K562 (cell line): Measurements from ENCODE around the gene GNAZ. TPM values are rescaled to one million over a fixed set of nuclear protein-coding genes. Genes with fewer than 3 reads are reported as not detected.

ENCODE experiments used
- ATAC-seq: fragments of 200-7000 bp; cut with Tn5 transposase; 3 replicates; pipeline ENCODE4 v1.9.1; 2020; ENCODE audit warnings: moderate library complexity
- BruUV-seq: library from RNA; stranded (reverse); fragments of 400-500 nt; replicated peaks from 2 replicates; lab custom pipeline; 2021; lab: Mats Ljungman, UMichigan
- CTCF ChIA-PET: fragments of 300-600 bp; formaldehyde crosslinking; extraction: SDS; loops from one replicate; lab custom pipeline; 2021; ENCODE audit warnings: low intra/inter-chr PET ratio; lab: Yijun Ruan, JAX
- POLR2A ChIA-PET: fragments of 300-600, 350-650 bp; sonication (Branson Sonifier 250); formaldehyde crosslinking; extraction: SDS; loops from one replicate; lab custom pipeline; 2021; ENCODE audit warnings: antibody characterized with exemption, inconsistent platforms; lab: Yijun Ruan, JAX
- DNase-seq, 4 experiments: peaks; one replicate each; pipeline versions ENCODE4 v3.0.0 to v3.0.0-alpha.2; 2011 to 2018; ENCODE audit warnings: low spot score in 3 of 4, mixed read lengths in 3 of 4; ENCODE audit errors: extremely low read depth in 1 of 4
- FAIRE-seq: peaks from 2 replicates; lab custom pipeline; 2011; peaks lifted over from hg19 to GRCh38; lab: Jason Lieb, UNC
- H2AFZ ChIP-seq: 2 replicates; pipeline ENCODE4 v1.6.0; 2011; ENCODE audit warnings: low read depth, low read length, control low read depth, inconsistent platforms
- H3K27ac ChIP-seq: fragments of 200-600 bp; 3 replicates; pipeline ENCODE4 v1.8.0; 2011; ENCODE audit warnings: low read depth, mild to moderate bottlenecking, control low read depth, inconsistent platforms, low read length, moderate library complexity, mixed read lengths; ENCODE audit errors: extremely low read depth
- H3K27me3 ChIP-seq, 2 experiments: fragments of 300-600 bp in 1 of 2; 2 replicates in 1 of 2; 3 replicates in 1 of 2; pipeline versions ENCODE4 v1.6.0 to v1.8.0; 2011; ENCODE audit warnings: inconsistent platforms in 2 of 2, low read length in 2 of 2, mild to moderate bottlenecking in 1 of 2, mixed read lengths in 1 of 2, moderate library complexity in 1 of 2; ENCODE audit not compliant: control insufficient read depth in 2 of 2, insufficient read depth in 2 of 2
- H3K36me3 ChIP-seq: fragments of 300-600 bp; 3 replicates; pipeline ENCODE4 v1.8.0; 2011; ENCODE audit warnings: mild to moderate bottlenecking, low read length, inconsistent platforms; ENCODE audit not compliant: control insufficient read depth, insufficient read depth
- H3K4me1 ChIP-seq, 2 experiments: fragments of 200-600 bp in 1 of 2; replicated peaks in 1 of 2; 2 replicates in 1 of 2; 3 replicates in 1 of 2; pipeline versions ENCODE4 v1.5.1 to v1.8.0; 2011; ENCODE audit warnings: inconsistent platforms in 2 of 2, low read length in 2 of 2, mild to moderate bottlenecking in 1 of 2, mixed read lengths in 1 of 2, moderate library complexity in 1 of 2; ENCODE audit not compliant: control insufficient read depth in 2 of 2, insufficient read depth in 2 of 2
- H3K4me2 ChIP-seq: 2 replicates; pipeline ENCODE4 v1.6.1; 2011; ENCODE audit warnings: low read length, control low read depth, inconsistent platforms, mixed read lengths; ENCODE audit not compliant: insufficient read depth
- H3K4me3 ChIP-seq: fragments of 200-600 bp; sonication (generic), shearing (Covaris generic); 2 replicates; pipeline ENCODE4 v1.5.1; 2016; ENCODE audit warnings: control low read depth, inconsistent platforms
- H3K79me2 ChIP-seq: fragments of 200-600 bp; 3 replicates; pipeline ENCODE4 v1.8.0; 2011; ENCODE audit warnings: low read length, inconsistent platforms; ENCODE audit not compliant: control insufficient read depth, insufficient read depth
- H3K9ac ChIP-seq, 2 experiments: 2 replicates each; pipeline versions ENCODE4 v1.6.0 to v1.6.1; 2011; ENCODE audit warnings: low read depth in 2 of 2, low read length in 2 of 2, control low read depth in 1 of 2, inconsistent platforms in 1 of 2, mild to moderate bottlenecking in 1 of 2, mixed read lengths in 1 of 2; ENCODE audit not compliant: insufficient read depth in 1 of 2
- H3K9me1 ChIP-seq: one replicate; pipeline ENCODE4 v1.6.0; 2011; ENCODE audit warnings: inconsistent platforms, mild to moderate bottlenecking, low read length, moderate library complexity; ENCODE audit not compliant: control insufficient read depth, insufficient read depth
- H3K9me3 ChIP-seq: replicated peaks from 2 replicates; pipeline ENCODE4 v1.5.1; 2011; ENCODE audit warnings: low read depth, low read length, inconsistent platforms; ENCODE audit not compliant: control insufficient read depth, insufficient read depth
- H4K20me1 ChIP-seq: replicated peaks from 2 replicates; pipeline ENCODE4 v1.6.1; 2011; ENCODE audit warnings: low read length, inconsistent platforms, mixed read lengths; ENCODE audit not compliant: control insufficient read depth, insufficient read depth
- E2F3 ChIP-seq: fragments of 250-450 bp; sonication (Bioruptor Pico); IDR thresholded peaks from 2 replicates; pipeline ENCODE4 v1.4.0; 2020; ENCODE audit warnings: mild to moderate bottlenecking
- MAZ ChIP-seq, 2 experiments: fragments of 450-650 bp in 1 of 2; sonication (generic) in 1 of 2; formaldehyde crosslinking; IDR thresholded peaks in 1 of 2; conservative IDR thresholded peaks in 1 of 2; 2 replicates each; pipeline versions ENCODE4 v1.4.0 to v1.5.0; 2020; ENCODE audit warnings: mild to moderate bottlenecking in 1 of 2, missing genetic modification reagents in 1 of 2
- WGBS: fragments of 100-300 bp; shearing (Covaris generic); methylation state at CpG from one replicate; pipeline ENCODE4 v1.1.6; 2016; ENCODE audit warnings: low coverage, mixed read lengths; ENCODE audit not compliant: insufficient coverage; ENCODE audit errors: missing lambda C conversion rate; 5-methylcytosine and 5-hydroxymethylcytosine counted together
- in situ Hi-C: fragments of 300-500 bp; cut with MboI; formaldehyde crosslinking; loops from 4 replicates; pipeline ENCODE4 v1.15.0; 2018; ENCODE audit warnings: inconsistent platforms, mixed read lengths
- intact Hi-C: fragments of 100-400 bp; cut with micrococcal nuclease; formaldehyde crosslinking; loops from 2 replicates; pipeline ENCODE4 v1.14.2; 2022
- polyA plus RNA-seq, 8 experiments: library from polyadenylated mRNA; depleted of rRNA in 4 of 8; stranded (reverse) in 5 of 8; unstranded in 3 of 8; fragments of >200 nt; fragmentation: Nextera tagmentation in 2 of 8; fragmentation: Illumina TruSeq in 1 of 8; extraction: Ambion mirVana in 2 of 8; extraction: Trizol in 1 of 8; gene quantifications; 2 replicates each; pipeline versions ENCODE4 v1.2.1 to v1.2.3, GENCODE V29; 2011 to 2014; ENCODE audit warnings: inconsistent platforms in 1 of 8, missing spikeins in 1 of 8
- total RNA-seq, 7 experiments: library from RNA; depleted of rRNA in 6 of 7; stranded (reverse); fragments of >200 nt in 6 of 7; fragmentation: Illumina TruSeq in 2 of 7; extraction: Trizol in 2 of 7; gene quantifications; 2 replicates each; pipeline versions ENCODE4 v1.2.1 to v1.2.3, GENCODE V29; 2011 to 2021; ENCODE audit warnings: low replicate concordance in 1 of 7
- TF ChIP-seq, protein P1 (sequence below): fragments of 200-600 bp; sonication (generic); IDR thresholded peaks from one replicate; pipeline ENCODE4 v1.6.1; 2012; ENCODE audit warnings: mild to moderate bottlenecking, low read depth, low read length, inconsistent platforms
- TF ChIP-seq, protein P2 (sequence below), 2 experiments: IDR thresholded peaks; 2 replicates each; pipeline ENCODE4 v1.6.1; 2012; ENCODE audit warnings: improper control_type of control experiment in 2 of 2, low read depth in 2 of 2, low read length in 2 of 2, borderline replicate concordance in 1 of 2
- TF ChIP-seq, protein P3 (sequence below): sonication (generic); formaldehyde crosslinking; IDR thresholded peaks from 2 replicates; pipeline ENCODE4 v1.8.0; 2022; ENCODE audit warnings: mild to moderate bottlenecking, missing genetic modification reagents

GNAZ gene
- total and polyA plus RNA-seq, 9 of the 15 experiments (the other 6 are each of a cell fraction or from before 2014, with no cell fraction given): 0.04 to 0.22 (median 0.13) TPM; not detected in 3

DNA sequence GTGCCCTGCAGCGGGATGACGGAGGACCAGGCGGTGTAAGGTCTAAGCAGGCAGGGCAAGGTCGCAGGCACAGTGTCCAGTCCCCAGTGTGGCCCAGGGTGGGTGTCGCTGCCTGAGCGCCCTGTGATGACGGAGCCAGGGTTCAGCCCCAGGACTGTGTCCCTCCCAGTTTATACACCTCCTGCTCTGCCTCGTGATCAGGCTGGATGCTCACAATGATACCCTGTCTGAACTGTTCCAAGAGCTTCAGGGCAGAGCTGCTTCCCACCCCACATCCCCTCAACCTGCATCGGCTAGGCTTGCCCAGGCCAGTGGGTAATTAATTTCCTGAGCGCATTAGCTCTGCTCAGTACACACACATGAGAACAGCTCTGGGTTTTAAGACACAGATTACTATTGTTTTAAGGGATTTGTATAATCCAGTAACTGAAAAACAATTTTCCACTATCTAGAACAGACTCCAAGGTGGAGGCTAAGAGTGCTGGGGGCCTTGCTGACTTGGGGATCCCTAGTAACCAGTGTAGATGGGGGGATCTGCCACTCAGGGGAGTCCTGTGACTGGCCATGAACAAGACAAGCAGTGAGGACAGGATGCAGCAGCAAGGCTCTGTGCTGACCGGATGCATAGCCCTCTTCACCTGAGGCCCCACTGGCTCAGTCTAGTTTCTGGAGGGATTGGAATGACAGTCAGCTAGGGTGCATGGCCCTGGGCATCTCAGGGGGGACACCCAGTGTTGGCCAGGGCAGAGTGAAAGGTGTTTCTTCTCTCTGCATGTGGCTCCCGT lies 34.1 kb downstream of the GNAZ start:
- ATAC-seq: peak; percentile 19
- Histone ChIP-seq H4K20me1 (peaks cover 99% of the 10 kb centered on the region), H3K4me2 (no peak overlapping the region), H3K4me1 (peaks cover 0 to 45% of the 10 kb centered on the region in 2 experiments; a peak in 3 of 5 replicates), H3K9ac (peak overlapping the region in 1 of 2 experiments; percentile 46; a peak in 2 of 4 replicates), H3K27me3 (peaks cover 86 to 100% of the 10 kb centered on the region in 2 experiments), H2AFZ (no peak overlapping the region), H3K36me3 (no peaks in the 10 kb centered on the region), H3K79me2 (no peaks in the 10 kb centered on the region), H3K9me3 (no peaks in the 10 kb centered on the region), H3K4me3 (no peak overlapping the region), H3K9me1 (peaks cover 11% of the 10 kb centered on the region), H3K27ac (no peak overlapping the region)
- no TSS peak for BruUV-seq
- POLR2A ChIA-PET: interaction anchor here (0.6 to 19.9 kb wide), 16 partner anchors 9 to 359 kb away, joined by 3 to 414 read pairs (median 4); partner anchors contain the start of genes BCR and GNAZ
- DNase-seq: peak in 2 of 4 experiments; percentile 57 to 66
- 1% methylated on average over 12 of the region's 12 CpGs for WGBS
- in situ Hi-C loops (no loop called here), intact Hi-C loops (no loop called here)
- no peak for FAIRE-seq
- CTCF ChIA-PET: interaction anchor here (0.6 kb wide), 1 partner anchor 29 kb away, joined by 3 read pairs; no protein-coding TSS in a partner anchor
- TF ChIP-seq, protein P1, sequence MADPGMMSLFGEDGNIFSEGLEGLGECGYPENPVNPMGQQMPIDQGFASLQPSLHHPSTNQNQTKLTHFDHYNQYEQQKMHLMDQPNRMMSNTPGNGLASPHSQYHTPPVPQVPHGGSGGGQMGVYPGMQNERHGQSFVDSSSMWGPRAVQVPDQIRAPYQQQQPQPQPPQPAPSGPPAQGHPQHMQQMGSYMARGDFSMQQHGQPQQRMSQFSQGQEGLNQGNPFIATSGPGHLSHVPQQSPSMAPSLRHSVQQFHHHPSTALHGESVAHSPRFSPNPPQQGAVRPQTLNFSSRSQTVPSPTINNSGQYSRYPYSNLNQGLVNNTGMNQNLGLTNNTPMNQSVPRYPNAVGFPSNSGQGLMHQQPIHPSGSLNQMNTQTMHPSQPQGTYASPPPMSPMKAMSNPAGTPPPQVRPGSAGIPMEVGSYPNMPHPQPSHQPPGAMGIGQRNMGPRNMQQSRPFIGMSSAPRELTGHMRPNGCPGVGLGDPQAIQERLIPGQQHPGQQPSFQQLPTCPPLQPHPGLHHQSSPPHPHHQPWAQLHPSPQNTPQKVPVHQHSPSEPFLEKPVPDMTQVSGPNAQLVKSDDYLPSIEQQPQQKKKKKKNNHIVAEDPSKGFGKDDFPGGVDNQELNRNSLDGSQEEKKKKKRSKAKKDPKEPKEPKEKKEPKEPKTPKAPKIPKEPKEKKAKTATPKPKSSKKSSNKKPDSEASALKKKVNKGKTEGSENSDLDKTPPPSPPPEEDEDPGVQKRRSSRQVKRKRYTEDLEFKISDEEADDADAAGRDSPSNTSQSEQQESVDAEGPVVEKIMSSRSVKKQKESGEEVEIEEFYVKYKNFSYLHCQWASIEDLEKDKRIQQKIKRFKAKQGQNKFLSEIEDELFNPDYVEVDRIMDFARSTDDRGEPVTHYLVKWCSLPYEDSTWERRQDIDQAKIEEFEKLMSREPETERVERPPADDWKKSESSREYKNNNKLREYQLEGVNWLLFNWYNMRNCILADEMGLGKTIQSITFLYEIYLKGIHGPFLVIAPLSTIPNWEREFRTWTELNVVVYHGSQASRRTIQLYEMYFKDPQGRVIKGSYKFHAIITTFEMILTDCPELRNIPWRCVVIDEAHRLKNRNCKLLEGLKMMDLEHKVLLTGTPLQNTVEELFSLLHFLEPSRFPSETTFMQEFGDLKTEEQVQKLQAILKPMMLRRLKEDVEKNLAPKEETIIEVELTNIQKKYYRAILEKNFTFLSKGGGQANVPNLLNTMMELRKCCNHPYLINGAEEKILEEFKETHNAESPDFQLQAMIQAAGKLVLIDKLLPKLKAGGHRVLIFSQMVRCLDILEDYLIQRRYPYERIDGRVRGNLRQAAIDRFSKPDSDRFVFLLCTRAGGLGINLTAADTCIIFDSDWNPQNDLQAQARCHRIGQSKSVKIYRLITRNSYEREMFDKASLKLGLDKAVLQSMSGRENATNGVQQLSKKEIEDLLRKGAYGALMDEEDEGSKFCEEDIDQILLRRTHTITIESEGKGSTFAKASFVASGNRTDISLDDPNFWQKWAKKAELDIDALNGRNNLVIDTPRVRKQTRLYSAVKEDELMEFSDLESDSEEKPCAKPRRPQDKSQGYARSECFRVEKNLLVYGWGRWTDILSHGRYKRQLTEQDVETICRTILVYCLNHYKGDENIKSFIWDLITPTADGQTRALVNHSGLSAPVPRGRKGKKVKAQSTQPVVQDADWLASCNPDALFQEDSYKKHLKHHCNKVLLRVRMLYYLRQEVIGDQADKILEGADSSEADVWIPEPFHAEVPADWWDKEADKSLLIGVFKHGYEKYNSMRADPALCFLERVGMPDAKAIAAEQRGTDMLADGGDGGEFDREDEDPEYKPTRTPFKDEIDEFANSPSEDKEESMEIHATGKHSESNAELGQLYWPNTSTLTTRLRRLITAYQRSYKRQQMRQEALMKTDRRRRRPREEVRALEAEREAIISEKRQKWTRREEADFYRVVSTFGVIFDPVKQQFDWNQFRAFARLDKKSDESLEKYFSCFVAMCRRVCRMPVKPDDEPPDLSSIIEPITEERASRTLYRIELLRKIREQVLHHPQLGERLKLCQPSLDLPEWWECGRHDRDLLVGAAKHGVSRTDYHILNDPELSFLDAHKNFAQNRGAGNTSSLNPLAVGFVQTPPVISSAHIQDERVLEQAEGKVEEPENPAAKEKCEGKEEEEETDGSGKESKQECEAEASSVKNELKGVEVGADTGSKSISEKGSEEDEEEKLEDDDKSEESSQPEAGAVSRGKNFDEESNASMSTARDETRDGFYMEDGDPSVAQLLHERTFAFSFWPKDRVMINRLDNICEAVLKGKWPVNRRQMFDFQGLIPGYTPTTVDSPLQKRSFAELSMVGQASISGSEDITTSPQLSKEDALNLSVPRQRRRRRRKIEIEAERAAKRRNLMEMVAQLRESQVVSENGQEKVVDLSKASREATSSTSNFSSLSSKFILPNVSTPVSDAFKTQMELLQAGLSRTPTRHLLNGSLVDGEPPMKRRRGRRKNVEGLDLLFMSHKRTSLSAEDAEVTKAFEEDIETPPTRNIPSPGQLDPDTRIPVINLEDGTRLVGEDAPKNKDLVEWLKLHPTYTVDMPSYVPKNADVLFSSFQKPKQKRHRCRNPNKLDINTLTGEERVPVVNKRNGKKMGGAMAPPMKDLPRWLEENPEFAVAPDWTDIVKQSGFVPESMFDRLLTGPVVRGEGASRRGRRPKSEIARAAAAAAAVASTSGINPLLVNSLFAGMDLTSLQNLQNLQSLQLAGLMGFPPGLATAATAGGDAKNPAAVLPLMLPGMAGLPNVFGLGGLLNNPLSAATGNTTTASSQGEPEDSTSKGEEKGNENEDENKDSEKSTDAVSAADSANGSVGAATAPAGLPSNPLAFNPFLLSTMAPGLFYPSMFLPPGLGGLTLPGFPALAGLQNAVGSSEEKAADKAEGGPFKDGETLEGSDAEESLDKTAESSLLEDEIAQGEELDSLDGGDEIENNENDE: no peak
- TF ChIP-seq, protein P2, sequence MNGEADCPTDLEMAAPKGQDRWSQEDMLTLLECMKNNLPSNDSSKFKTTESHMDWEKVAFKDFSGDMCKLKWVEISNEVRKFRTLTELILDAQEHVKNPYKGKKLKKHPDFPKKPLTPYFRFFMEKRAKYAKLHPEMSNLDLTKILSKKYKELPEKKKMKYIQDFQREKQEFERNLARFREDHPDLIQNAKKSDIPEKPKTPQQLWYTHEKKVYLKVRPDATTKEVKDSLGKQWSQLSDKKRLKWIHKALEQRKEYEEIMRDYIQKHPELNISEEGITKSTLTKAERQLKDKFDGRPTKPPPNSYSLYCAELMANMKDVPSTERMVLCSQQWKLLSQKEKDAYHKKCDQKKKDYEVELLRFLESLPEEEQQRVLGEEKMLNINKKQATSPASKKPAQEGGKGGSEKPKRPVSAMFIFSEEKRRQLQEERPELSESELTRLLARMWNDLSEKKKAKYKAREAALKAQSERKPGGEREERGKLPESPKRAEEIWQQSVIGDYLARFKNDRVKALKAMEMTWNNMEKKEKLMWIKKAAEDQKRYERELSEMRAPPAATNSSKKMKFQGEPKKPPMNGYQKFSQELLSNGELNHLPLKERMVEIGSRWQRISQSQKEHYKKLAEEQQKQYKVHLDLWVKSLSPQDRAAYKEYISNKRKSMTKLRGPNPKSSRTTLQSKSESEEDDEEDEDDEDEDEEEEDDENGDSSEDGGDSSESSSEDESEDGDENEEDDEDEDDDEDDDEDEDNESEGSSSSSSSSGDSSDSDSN (IDR thresholded peaks at IDR 0.05; ENCODE audit: borderline replicate concordance in 1 of 2, low read depth in 2 of 2, low read length in 2 of 2): 0 out of 4 replicates have a peak, but pooled peaks have one; percentile 33 to 50
- TF ChIP-seq E2F3 (CRISPR knock-in tag): no peak
- no peak for TF ChIP-seq MAZ (CRISPR knock-in tag; conservative IDR thresholded peaks at IDR 0.05 in 1 of 2, IDR thresholded peaks at IDR 0.05 in 1 of 2)
- TF ChIP-seq, protein P3, sequence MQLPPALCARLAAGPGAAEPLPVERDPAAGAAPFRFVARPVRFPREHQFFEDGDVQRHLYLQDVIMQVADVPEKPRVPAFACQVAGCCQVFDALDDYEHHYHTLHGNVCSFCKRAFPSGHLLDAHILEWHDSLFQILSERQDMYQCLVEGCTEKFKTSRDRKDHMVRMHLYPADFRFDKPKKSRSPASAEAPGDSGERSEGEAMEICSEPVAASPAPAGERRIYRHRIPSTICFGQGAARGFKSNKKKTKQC: no peak
